ENCODE results near the gene SMAD4.

The SMAD4 gene

DNA sequence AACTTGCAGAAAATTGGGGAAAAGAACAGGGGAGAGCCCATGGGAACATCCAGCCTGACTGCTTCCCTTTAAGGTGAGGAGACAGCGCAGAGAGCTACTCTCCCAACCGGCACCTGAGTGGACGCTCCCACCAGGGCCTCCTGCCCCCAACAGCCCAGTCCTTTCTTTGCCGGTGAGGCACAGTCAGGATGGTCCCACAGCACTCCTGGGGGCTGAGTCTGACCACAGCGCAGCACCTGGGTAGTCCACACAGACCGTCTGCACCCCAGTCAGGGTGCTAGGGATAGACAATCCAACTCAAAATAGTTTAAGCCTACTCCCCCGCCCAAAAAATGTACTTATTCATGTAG is 93.0 kb downstream of the SMAD4 start:
- H3K4me1 ChIP-seq (ENCODE audit: insufficient read depth, low read length) = no peaks in the 10 kb centered on the region
- no peak overlapping the region for H3K27ac ChIP-seq (ENCODE audit: low read length)
- TF ChIP-seq EZH2 (IDR thresholded peaks at IDR 0.05; ENCODE audit: borderline replicate concordance, low read depth, low read length, severe bottlenecking) (no peak), CTCF (IDR thresholded peaks at IDR 0.05; ENCODE audit: borderline replicate concordance, extremely low read depth, low read length, poor library complexity, severe bottlenecking) (no peak)
- H3K4me3 ChIP-seq (ENCODE audit: low read depth in 1 of 2, low read length in 2 of 2) = no peak overlapping the region
- DNase-seq = no peak
- H2AFZ ChIP-seq (ENCODE audit: low read depth, low read length) = no peak overlapping the region
- H3K27me3 ChIP-seq (ENCODE audit: insufficient read depth, low read length, poor library complexity) = no peaks in the 10 kb centered on the region
- no peak overlapping the region for H3K9ac ChIP-seq (ENCODE audit: low read depth, low read length)
- H3K9me3 ChIP-seq (ENCODE audit: insufficient read depth, low read length, severe bottlenecking) = no peaks in the 10 kb centered on the region
- no peaks in the 10 kb centered on the region for H3K79me2 ChIP-seq (ENCODE audit: insufficient read depth, low read length)
- no peaks in the 10 kb centered on the region for H3K36me3 ChIP-seq (ENCODE audit: insufficient read depth, low read length)
- no peak for ATAC-seq (ENCODE audit: insufficient read depth, low read depth)
- no peaks in the 10 kb centered on the region for H4K20me1 ChIP-seq (ENCODE audit: insufficient read depth, low read length)
- no peak overlapping the region for H3K4me2 ChIP-seq (ENCODE audit: insufficient read depth, low read length)

DNA sequence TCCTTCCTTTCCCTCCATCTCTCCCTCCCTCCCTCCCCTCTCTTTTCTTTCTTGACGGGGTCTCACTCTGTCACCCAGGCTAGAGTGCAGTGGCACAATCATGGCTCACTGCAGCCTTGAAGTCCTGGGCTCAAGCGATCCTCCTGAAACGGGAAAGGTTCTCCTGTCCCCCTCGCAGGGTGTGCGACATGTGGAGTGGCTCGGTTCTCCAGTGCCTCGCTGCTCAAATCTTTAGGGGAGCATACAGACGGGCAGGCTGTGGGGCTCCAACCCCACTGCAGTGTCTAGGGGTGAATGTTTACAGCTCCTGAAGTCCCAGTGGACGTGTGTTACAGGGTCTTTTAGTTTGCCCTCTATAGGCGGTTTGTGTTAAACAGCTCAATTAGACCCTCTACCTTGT is 93.5 kb downstream of the SMAD4 start:
- Histone ChIP-seq H3K27ac (ENCODE audit: low read length) (no peak overlapping the region), H3K79me2 (ENCODE audit: insufficient read depth, low read length) (no peaks in the 10 kb centered on the region), H3K27me3 (ENCODE audit: insufficient read depth, low read length, poor library complexity) (no peaks in the 10 kb centered on the region), H3K4me3 (ENCODE audit: low read depth in 1 of 2, low read length in 2 of 2) (no peak overlapping the region), H3K4me1 (ENCODE audit: insufficient read depth, low read length) (no peaks in the 10 kb centered on the region), H2AFZ (ENCODE audit: low read depth, low read length) (no peak overlapping the region), H3K36me3 (ENCODE audit: insufficient read depth, low read length) (no peaks in the 10 kb centered on the region), H3K9ac (ENCODE audit: low read depth, low read length) (no peak overlapping the region), H3K9me3 (ENCODE audit: insufficient read depth, low read length, severe bottlenecking) (no peaks in the 10 kb centered on the region), H4K20me1 (ENCODE audit: insufficient read depth, low read length) (no peaks in the 10 kb centered on the region), H3K4me2 (ENCODE audit: insufficient read depth, low read length) (no peak overlapping the region)
- no peak for DNase-seq
- ATAC-seq (ENCODE audit: insufficient read depth, low read depth) = no peak
- TF ChIP-seq EZH2 (IDR thresholded peaks at IDR 0.05; ENCODE audit: borderline replicate concordance, low read depth, low read length, severe bottlenecking) = no peak
- TF ChIP-seq CTCF (IDR thresholded peaks at IDR 0.05; ENCODE audit: borderline replicate concordance, extremely low read depth, low read length, poor library complexity, severe bottlenecking) = no peak

GRCh38 chr18:51123936-51124486 is 94.0 kb downstream of the SMAD4 start:
- Histone ChIP-seq H3K9ac (ENCODE audit: low read depth, low read length) (no peak overlapping the region), H3K79me2 (ENCODE audit: insufficient read depth, low read length) (no peaks in the 10 kb centered on the region), H3K27ac (ENCODE audit: low read length) (no peak overlapping the region), H3K36me3 (ENCODE audit: insufficient read depth, low read length) (no peaks in the 10 kb centered on the region), H3K9me3 (ENCODE audit: insufficient read depth, low read length, severe bottlenecking) (no peaks in the 10 kb centered on the region), H4K20me1 (ENCODE audit: insufficient read depth, low read length) (no peaks in the 10 kb centered on the region), H3K4me2 (ENCODE audit: insufficient read depth, low read length) (no peak overlapping the region), H2AFZ (ENCODE audit: low read depth, low read length) (no peak overlapping the region), H3K4me3 (ENCODE audit: low read depth in 1 of 2, low read length in 2 of 2) (no peak overlapping the region), H3K4me1 (ENCODE audit: insufficient read depth, low read length) (no peaks in the 10 kb centered on the region), H3K27me3 (ENCODE audit: insufficient read depth, low read length, poor library complexity) (no peaks in the 10 kb centered on the region)
- no peak for DNase-seq
- no peak for TF ChIP-seq EZH2 (IDR thresholded peaks at IDR 0.05; ENCODE audit: borderline replicate concordance, low read depth, low read length, severe bottlenecking)
- TF ChIP-seq CTCF (IDR thresholded peaks at IDR 0.05; ENCODE audit: borderline replicate concordance, extremely low read depth, low read length, poor library complexity, severe bottlenecking) = no peak
- ATAC-seq (ENCODE audit: insufficient read depth, low read depth) = no peak

GRCh38 chr18:51125976-51126375 is 96.0 kb downstream of the SMAD4 start:
- no peak for ATAC-seq (ENCODE audit: insufficient read depth, low read depth)
- H3K4me2 ChIP-seq (ENCODE audit: insufficient read depth, low read length) = no peak overlapping the region
- no peak overlapping the region for H2AFZ ChIP-seq (ENCODE audit: low read depth, low read length)

More at GRCh38 chr18:51125976-51126375, 96.0 kb downstream of the SMAD4 start:
- Histone ChIP-seq H3K36me3 (ENCODE audit: insufficient read depth, low read length) (no peaks in the 10 kb centered on the region), H3K4me1 (ENCODE audit: insufficient read depth, low read length) (no peaks in the 10 kb centered on the region), H3K9me3 (ENCODE audit: insufficient read depth, low read length, severe bottlenecking) (no peaks in the 10 kb centered on the region), H3K4me3 (ENCODE audit: low read depth in 1 of 2, low read length in 2 of 2) (no peak overlapping the region), H3K27me3 (ENCODE audit: insufficient read depth, low read length, poor library complexity) (no peaks in the 10 kb centered on the region), H3K79me2 (ENCODE audit: insufficient read depth, low read length) (no peaks in the 10 kb centered on the region), H3K27ac (ENCODE audit: low read length) (no peak overlapping the region), H4K20me1 (ENCODE audit: insufficient read depth, low read length) (no peaks in the 10 kb centered on the region), H3K9ac (ENCODE audit: low read depth, low read length) (no peak overlapping the region)
- TF ChIP-seq CTCF (IDR thresholded peaks at IDR 0.05; ENCODE audit: borderline replicate concordance, extremely low read depth, low read length, poor library complexity, severe bottlenecking) = no peak
- no peak for TF ChIP-seq EZH2 (IDR thresholded peaks at IDR 0.05; ENCODE audit: borderline replicate concordance, low read depth, low read length, severe bottlenecking)
- DNase-seq = no peak
